K562 (cell line): Measurements from ENCODE around the gene ALOX12B. TPM values are rescaled to one million over a fixed set of nuclear protein-coding genes. Genes with fewer than 3 reads are reported as not detected.

ENCODE experiments used
- ATAC-seq: fragments of 200-7000 bp; cut with Tn5 transposase; 3 replicates; pipeline ENCODE4 v1.9.1; 2020; ENCODE audit warnings: moderate library complexity
- BruUV-seq: library from RNA; stranded (reverse); fragments of 400-500 nt; replicated peaks from 2 replicates; lab custom pipeline; 2021; lab: Mats Ljungman, UMichigan
- CTCF ChIA-PET: fragments of 300-600 bp; formaldehyde crosslinking; extraction: SDS; loops from one replicate; lab custom pipeline; 2021; ENCODE audit warnings: low intra/inter-chr PET ratio; lab: Yijun Ruan, JAX
- POLR2A ChIA-PET: fragments of 300-600, 350-650 bp; sonication (Branson Sonifier 250); formaldehyde crosslinking; extraction: SDS; loops from one replicate; lab custom pipeline; 2021; ENCODE audit warnings: antibody characterized with exemption, inconsistent platforms; lab: Yijun Ruan, JAX
- DNase-seq, 4 experiments: peaks; one replicate each; pipeline versions ENCODE4 v3.0.0 to v3.0.0-alpha.2; 2011 to 2018; ENCODE audit warnings: low spot score in 3 of 4, mixed read lengths in 3 of 4; ENCODE audit errors: extremely low read depth in 1 of 4
- FAIRE-seq: peaks from 2 replicates; lab custom pipeline; 2011; peaks lifted over from hg19 to GRCh38; lab: Jason Lieb, UNC
- H2AFZ ChIP-seq: 2 replicates; pipeline ENCODE4 v1.6.0; 2011; ENCODE audit warnings: low read depth, low read length, control low read depth, inconsistent platforms
- H3K27ac ChIP-seq: fragments of 200-600 bp; 3 replicates; pipeline ENCODE4 v1.8.0; 2011; ENCODE audit warnings: low read depth, mild to moderate bottlenecking, control low read depth, inconsistent platforms, low read length, moderate library complexity, mixed read lengths; ENCODE audit errors: extremely low read depth
- H3K27me3 ChIP-seq, 2 experiments: fragments of 300-600 bp in 1 of 2; 2 replicates in 1 of 2; 3 replicates in 1 of 2; pipeline versions ENCODE4 v1.6.0 to v1.8.0; 2011; ENCODE audit warnings: inconsistent platforms in 2 of 2, low read length in 2 of 2, mild to moderate bottlenecking in 1 of 2, mixed read lengths in 1 of 2, moderate library complexity in 1 of 2; ENCODE audit not compliant: control insufficient read depth in 2 of 2, insufficient read depth in 2 of 2
- H3K36me3 ChIP-seq: fragments of 300-600 bp; 3 replicates; pipeline ENCODE4 v1.8.0; 2011; ENCODE audit warnings: mild to moderate bottlenecking, low read length, inconsistent platforms; ENCODE audit not compliant: control insufficient read depth, insufficient read depth
- H3K4me1 ChIP-seq, 2 experiments: fragments of 200-600 bp in 1 of 2; replicated peaks in 1 of 2; 2 replicates in 1 of 2; 3 replicates in 1 of 2; pipeline versions ENCODE4 v1.5.1 to v1.8.0; 2011; ENCODE audit warnings: inconsistent platforms in 2 of 2, low read length in 2 of 2, mild to moderate bottlenecking in 1 of 2, mixed read lengths in 1 of 2, moderate library complexity in 1 of 2; ENCODE audit not compliant: control insufficient read depth in 2 of 2, insufficient read depth in 2 of 2
- H3K4me2 ChIP-seq: 2 replicates; pipeline ENCODE4 v1.6.1; 2011; ENCODE audit warnings: low read length, control low read depth, inconsistent platforms, mixed read lengths; ENCODE audit not compliant: insufficient read depth
- H3K4me3 ChIP-seq: fragments of 200-600 bp; sonication (generic), shearing (Covaris generic); 2 replicates; pipeline ENCODE4 v1.5.1; 2016; ENCODE audit warnings: control low read depth, inconsistent platforms
- H3K79me2 ChIP-seq: fragments of 200-600 bp; 3 replicates; pipeline ENCODE4 v1.8.0; 2011; ENCODE audit warnings: low read length, inconsistent platforms; ENCODE audit not compliant: control insufficient read depth, insufficient read depth
- H3K9ac ChIP-seq, 2 experiments: 2 replicates each; pipeline versions ENCODE4 v1.6.0 to v1.6.1; 2011; ENCODE audit warnings: low read depth in 2 of 2, low read length in 2 of 2, control low read depth in 1 of 2, inconsistent platforms in 1 of 2, mild to moderate bottlenecking in 1 of 2, mixed read lengths in 1 of 2; ENCODE audit not compliant: insufficient read depth in 1 of 2
- H3K9me1 ChIP-seq: one replicate; pipeline ENCODE4 v1.6.0; 2011; ENCODE audit warnings: inconsistent platforms, mild to moderate bottlenecking, low read length, moderate library complexity; ENCODE audit not compliant: control insufficient read depth, insufficient read depth
- H3K9me3 ChIP-seq: replicated peaks from 2 replicates; pipeline ENCODE4 v1.5.1; 2011; ENCODE audit warnings: low read depth, low read length, inconsistent platforms; ENCODE audit not compliant: control insufficient read depth, insufficient read depth
- H4K20me1 ChIP-seq: replicated peaks from 2 replicates; pipeline ENCODE4 v1.6.1; 2011; ENCODE audit warnings: low read length, inconsistent platforms, mixed read lengths; ENCODE audit not compliant: control insufficient read depth, insufficient read depth
- HINFP ChIP-seq: fragments of 450-650 bp; conservative IDR thresholded peaks from 2 replicates; pipeline ENCODE4 v1.6.1; 2016; ENCODE audit warnings: missing genetic modification characterization, low read depth, mild to moderate bottlenecking, control low read depth, missing compliant biosample characterization
- MBD2 ChIP-seq: sonication (generic); IDR thresholded peaks from 2 replicates; pipeline ENCODE4 v1.6.1; 2016; ENCODE audit warnings: low read depth, borderline replicate concordance
- SREBF2 ChIP-seq: sonication (generic); formaldehyde crosslinking; IDR thresholded peaks from 2 replicates; pipeline ENCODE4 v1.4.0; 2020; ENCODE audit warnings: mild to moderate bottlenecking, missing genetic modification reagents
- XRCC4 ChIP-seq: IDR thresholded peaks from one replicate; pipeline ENCODE4 v1.6.1; 2011; ENCODE audit not compliant: insufficient read depth, insufficient read length; ENCODE audit errors: extremely low read depth
- WGBS: fragments of 100-300 bp; shearing (Covaris generic); methylation state at CpG from one replicate; pipeline ENCODE4 v1.1.6; 2016; ENCODE audit warnings: low coverage, mixed read lengths; ENCODE audit not compliant: insufficient coverage; ENCODE audit errors: missing lambda C conversion rate; 5-methylcytosine and 5-hydroxymethylcytosine counted together
- in situ Hi-C: fragments of 300-500 bp; cut with MboI; formaldehyde crosslinking; loops from 4 replicates; pipeline ENCODE4 v1.15.0; 2018; ENCODE audit warnings: inconsistent platforms, mixed read lengths
- intact Hi-C: fragments of 100-400 bp; cut with micrococcal nuclease; formaldehyde crosslinking; loops from 2 replicates; pipeline ENCODE4 v1.14.2; 2022
- polyA plus RNA-seq, 8 experiments: library from polyadenylated mRNA; depleted of rRNA in 4 of 8; stranded (reverse) in 5 of 8; unstranded in 3 of 8; fragments of >200 nt; fragmentation: Nextera tagmentation in 2 of 8; fragmentation: Illumina TruSeq in 1 of 8; extraction: Ambion mirVana in 2 of 8; extraction: Trizol in 1 of 8; gene quantifications; 2 replicates each; pipeline versions ENCODE4 v1.2.1 to v1.2.3, GENCODE V29; 2011 to 2014; ENCODE audit warnings: inconsistent platforms in 1 of 8, missing spikeins in 1 of 8
- total RNA-seq, 7 experiments: library from RNA; depleted of rRNA in 6 of 7; stranded (reverse); fragments of >200 nt in 6 of 7; fragmentation: Illumina TruSeq in 2 of 7; extraction: Trizol in 2 of 7; gene quantifications; 2 replicates each; pipeline versions ENCODE4 v1.2.1 to v1.2.3, GENCODE V29; 2011 to 2021; ENCODE audit warnings: low replicate concordance in 1 of 7
- TF ChIP-seq, protein P1 (sequence below): IDR thresholded peaks from 2 replicates; pipeline ENCODE4 v1.6.1; 2011; ENCODE audit warnings: borderline replicate concordance, low read depth, mild to moderate bottlenecking, moderate library complexity, low read length; ENCODE audit not compliant: insufficient read depth, poor library complexity, severe bottlenecking

The ALOX12B gene
- total and polyA plus RNA-seq, 9 of the 15 experiments (the other 6 are each of a cell fraction or from before 2014, with no cell fraction given), result not detected

DNA sequence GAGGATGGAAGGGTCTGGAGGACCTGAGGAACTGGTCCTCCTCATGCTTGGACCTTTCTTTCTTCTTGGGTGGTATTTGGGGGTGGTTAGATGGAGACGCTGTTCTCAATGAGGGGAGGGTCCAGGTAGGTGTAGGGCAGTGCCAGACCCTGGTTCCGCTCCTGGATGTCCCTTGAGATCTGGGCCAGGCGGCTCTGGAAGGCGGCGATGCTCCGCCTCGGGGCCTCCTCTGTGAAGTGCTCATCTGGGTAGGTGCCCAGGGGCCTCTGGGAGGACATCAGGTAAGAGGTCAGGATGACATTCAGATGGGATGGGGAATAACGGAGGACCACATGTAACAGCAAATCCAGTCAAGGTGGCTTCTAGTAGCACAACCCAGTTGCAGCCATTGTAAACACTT, 9.0 kb upstream of the ALOX12B start:
- Histone ChIP-seq H2AFZ (no peak overlapping the region), H4K20me1 (no peaks in the 10 kb centered on the region), H3K9ac (no peak overlapping the region), H3K4me2 (no peak overlapping the region), H3K9me3 (no peaks in the 10 kb centered on the region), H3K36me3 (no peaks in the 10 kb centered on the region), H3K4me3 (no peak overlapping the region), H3K9me1 (no peaks in the 10 kb centered on the region), H3K79me2 (no peaks in the 10 kb centered on the region), H3K27ac (no peak overlapping the region), H3K4me1 (no peaks in the 10 kb centered on the region; a peak in 1 of 5 replicates), H3K27me3 (peaks cover 0 to 13% of the 10 kb centered on the region in 2 experiments; a peak in 2 of 5 replicates)
- FAIRE-seq (no peak), ATAC-seq (no peak), DNase-seq (no peak)
- BruUV-seq, result no TSS peak
- POLR2A ChIA-PET, result no interaction called here
- intact Hi-C loops, result no loop called here
- CTCF ChIA-PET, result no interaction called here
- WGBS, result 33% methylated on average over 4 of the region's 8 CpGs
- in situ Hi-C loops, result no loop called here
- TF ChIP-seq HINFP (tag), result no peak
- no peak for TF ChIP-seq XRCC4

- Histone ChIP-seq H2AFZ (0 out of 2 replicates have a peak overlapping the region, but pooled peaks have one; percentile 4), H3K4me2 (no peak overlapping the region), H3K9ac (no peak overlapping the region), H3K9me1 (no peaks in the 10 kb centered on the region), H3K9me3 (no peaks in the 10 kb centered on the region), H3K4me3 (no peak overlapping the region), H3K27me3 (peaks cover 0 to 18% of the 10 kb centered on the region in 2 experiments; a peak in 2 of 5 replicates), H4K20me1 (no peaks in the 10 kb centered on the region), H3K27ac (no peak overlapping the region), H3K36me3 (no peaks in the 10 kb centered on the region), H3K4me1 (no peaks in the 10 kb centered on the region; a peak in 1 of 5 replicates), H3K79me2 (no peaks in the 10 kb centered on the region)
- DNase-seq, result no peak
- CTCF ChIA-PET, result no interaction called here
- FAIRE-seq, result no peak
- POLR2A ChIA-PET, result no interaction called here
- intact Hi-C loops, result no loop called here
- in situ Hi-C loops, result no loop called here
- 37% methylated on average over 4 of the region's 6 CpGs for WGBS
- TF ChIP-seq, protein P1, sequence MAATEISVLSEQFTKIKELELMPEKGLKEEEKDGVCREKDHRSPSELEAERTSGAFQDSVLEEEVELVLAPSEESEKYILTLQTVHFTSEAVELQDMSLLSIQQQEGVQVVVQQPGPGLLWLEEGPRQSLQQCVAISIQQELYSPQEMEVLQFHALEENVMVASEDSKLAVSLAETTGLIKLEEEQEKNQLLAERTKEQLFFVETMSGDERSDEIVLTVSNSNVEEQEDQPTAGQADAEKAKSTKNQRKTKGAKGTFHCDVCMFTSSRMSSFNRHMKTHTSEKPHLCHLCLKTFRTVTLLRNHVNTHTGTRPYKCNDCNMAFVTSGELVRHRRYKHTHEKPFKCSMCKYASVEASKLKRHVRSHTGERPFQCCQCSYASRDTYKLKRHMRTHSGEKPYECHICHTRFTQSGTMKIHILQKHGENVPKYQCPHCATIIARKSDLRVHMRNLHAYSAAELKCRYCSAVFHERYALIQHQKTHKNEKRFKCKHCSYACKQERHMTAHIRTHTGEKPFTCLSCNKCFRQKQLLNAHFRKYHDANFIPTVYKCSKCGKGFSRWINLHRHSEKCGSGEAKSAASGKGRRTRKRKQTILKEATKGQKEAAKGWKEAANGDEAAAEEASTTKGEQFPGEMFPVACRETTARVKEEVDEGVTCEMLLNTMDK, result peak; percentile 20
- no peak for TF ChIP-seq SREBF2 (CRISPR knock-in tag)
- no peak for TF ChIP-seq MBD2
- BruUV-seq, result no TSS peak
- ATAC-seq, result no peak
Measured at GRCh38 chr17:8095361-8095760, 7.8 kb upstream of the ALOX12B start.
